Cardiac septum (tissue), 1 donor: ENCODE measurements around the gene NUP42. TPM values are rescaled to one million over a fixed set of nuclear protein-coding genes. Genes with fewer than 3 reads are reported as not detected.
"Not testable (repeated sequence)": the region's sequence is repeated elsewhere in the genome, so short reads cannot be mapped to it uniquely, and the experiment has no call there.

Source experiments
- DNase-seq: peaks from one replicate; pipeline ENCODE4 v3.0.0-alpha.2; 2020; ENCODE audit warnings: low spot score
- intact Hi-C: fragments of 100-400 bp; cut with DNase I; formaldehyde crosslinking; loops from one replicate; pipeline ENCODE4 v1.14.0; 2022
- total RNA-seq: library from RNA; stranded (reverse); fragmentation: NEBNext Ultra II Directional; extraction: Animal tissue kit (Norgen Biotek cat#: 25700); gene quantifications from one replicate; pipeline ENCODE4 v1.2.1, GENCODE V29; 2021
- donor health status: DM: no; HTN: no; CAD: no.

The NUP42 gene
- total RNA-seq, 1 donor from 2014 or later = 24.0 TPM

DNA sequence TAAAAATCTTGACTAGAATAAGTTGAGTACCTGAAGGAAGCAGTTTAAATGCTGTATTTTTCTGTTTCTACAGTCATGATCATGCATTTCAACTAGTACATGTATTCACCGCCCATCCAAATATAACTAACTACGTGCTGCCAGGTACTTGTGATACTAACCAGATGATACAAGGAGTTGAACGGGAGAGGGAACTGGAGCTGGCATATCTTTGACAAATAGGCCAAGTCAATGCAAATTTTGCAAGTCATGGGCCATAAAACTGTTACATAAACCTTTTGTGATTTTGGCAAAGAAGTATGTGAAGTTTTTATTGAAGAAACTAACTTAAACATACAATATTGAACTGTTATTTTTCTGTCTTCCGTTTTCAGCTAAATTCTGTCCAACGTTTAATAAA, 14.5 kb downstream of the NUP42 start:
- intact Hi-C loops = no loop called here
- DNase-seq = no peak

DNA sequence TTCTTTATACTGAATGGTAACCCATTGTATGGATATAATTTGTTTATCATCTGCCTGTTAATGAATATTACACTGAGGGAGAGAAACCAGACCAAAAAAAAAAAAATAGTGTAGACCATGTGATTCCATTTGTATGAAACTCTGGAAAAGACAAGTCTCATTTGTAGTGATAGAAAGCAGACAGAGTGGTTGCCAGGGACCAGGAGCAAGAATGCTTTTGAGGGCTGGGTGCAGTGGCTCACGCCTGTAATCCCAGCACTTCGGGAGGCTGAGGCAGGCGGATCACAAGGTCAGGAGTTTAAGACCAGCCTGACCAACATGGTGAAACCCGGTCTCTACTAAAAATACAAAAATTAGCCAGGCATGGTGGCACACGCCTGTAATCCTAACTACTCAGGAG, 15.9 kb downstream of the NUP42 start:
- peak; percentile 31 for DNase-seq
- intact Hi-C loops = not testable (repeated sequence)

DNA sequence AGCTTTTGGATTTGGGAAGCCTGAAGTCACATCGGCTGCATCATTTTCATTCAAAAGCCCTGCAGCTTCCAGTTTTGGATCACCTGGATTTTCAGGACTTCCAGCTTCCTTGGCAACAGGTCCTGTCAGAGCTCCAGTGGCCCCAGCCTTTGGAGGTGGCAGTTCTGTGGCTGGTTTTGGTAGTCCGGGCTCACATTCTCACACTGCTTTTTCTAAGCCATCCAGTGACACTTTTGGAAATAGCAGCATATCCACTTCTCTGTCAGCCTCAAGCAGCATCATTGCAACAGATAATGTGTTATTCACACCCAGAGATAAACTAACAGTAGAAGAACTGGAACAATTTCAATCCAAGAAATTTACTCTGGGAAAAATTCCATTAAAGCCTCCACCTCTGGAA, 18.5 kb downstream of the NUP42 start:
- intact Hi-C loops = no loop called here
- DNase-seq = no peak

DNA sequence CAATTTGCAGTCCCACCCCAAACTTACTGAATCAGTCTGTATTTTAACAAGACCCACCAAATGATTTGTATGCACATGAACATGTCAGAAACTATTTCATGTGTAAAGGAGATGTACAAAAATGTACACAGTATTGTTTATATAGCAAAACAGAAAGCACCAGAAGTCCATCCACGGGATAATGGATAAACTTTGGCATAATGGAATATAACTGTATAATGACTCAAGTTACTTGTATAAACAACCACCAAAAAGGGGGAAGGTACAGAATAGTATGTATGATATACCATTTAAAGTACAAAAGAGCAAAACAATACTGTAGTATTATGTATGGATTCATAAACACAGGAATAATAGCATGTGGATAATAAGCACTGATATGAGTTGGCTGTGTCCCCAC, 22.4 kb downstream of the NUP42 start:
- no peak for DNase-seq
- intact Hi-C loops = no loop called here

DNA sequence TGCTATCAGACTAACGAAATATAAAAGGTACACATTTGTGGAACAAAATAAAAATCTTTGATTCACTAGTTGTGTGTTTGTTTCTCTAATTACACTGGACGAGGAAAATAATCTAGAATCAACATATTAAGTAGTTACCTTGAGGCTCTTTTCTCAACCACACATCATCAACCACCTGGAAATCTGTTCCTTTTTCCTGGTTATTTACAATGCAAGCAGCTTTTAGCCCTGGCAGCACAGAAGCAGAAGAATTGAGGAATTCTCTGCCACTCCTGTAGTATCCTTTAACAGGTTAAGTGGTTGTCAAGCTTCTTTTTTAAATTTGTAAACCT, 23.7 kb downstream of the NUP42 start:
- no peak for DNase-seq
- intact Hi-C loops = no loop called here

DNA sequence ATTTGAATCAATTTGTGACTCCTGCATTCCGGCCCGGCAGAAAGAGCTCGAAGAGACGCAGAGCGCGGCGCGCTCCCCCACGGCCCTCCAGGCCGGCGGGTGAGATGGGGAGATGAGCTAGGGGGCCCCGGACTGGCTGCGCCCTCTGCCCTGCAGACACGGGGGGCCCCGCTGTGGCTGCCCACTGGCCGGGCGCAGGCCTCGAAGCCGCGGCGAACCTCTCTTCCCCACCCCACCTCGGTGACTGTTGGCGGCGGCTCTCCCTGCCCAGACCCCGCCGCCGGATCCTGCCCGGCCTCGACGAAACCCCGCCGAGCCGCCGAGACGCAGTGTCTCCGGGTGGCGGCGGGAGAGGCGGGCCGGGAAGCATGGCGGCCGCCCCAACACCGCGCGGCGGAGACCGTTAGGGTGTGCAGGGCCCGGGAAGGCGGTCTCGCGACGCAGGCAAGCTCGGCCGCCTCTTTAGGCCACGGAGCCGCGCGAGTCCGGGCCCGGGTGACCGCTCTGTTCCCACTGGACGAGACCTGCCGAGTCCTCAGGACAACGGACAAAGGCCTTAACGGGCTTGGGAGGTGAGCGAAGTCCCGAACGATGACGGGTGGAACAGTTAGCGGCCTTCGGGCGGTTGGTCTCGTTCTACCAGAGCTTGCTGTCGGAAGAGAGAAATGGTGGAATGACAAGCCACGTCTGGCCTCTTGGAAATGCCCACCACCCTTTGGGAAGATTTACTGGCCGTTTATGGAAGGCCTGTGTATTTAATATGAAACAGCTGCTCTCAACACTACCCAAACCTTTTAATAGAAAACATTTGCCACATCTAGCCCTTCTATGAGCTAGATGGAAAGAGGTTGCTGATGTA, 24.3 kb downstream of the NUP42 start:
- intact Hi-C loops = no loop called here
- DNase-seq = no peak

DNA sequence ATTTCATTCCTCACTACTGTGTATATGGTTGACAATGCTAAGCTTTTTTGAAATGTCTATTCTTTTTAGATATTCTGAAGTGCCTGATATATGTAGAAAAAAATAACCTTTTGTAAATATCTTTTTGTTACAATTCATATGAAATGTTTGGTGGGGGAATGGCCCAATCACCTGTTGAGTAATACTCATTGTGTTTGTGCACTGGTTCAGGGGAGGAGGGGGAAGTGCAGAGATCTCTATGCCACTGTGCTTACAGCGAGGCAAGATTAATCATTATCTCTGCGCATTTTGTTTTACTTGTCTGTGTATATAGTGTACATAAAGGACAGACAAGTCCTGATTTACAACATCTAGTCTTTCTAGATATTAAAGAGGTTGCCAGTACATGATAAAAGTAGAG, 25.2 kb downstream of the NUP42 start:
- intact Hi-C loops = no loop called here
- no peak for DNase-seq

DNA sequence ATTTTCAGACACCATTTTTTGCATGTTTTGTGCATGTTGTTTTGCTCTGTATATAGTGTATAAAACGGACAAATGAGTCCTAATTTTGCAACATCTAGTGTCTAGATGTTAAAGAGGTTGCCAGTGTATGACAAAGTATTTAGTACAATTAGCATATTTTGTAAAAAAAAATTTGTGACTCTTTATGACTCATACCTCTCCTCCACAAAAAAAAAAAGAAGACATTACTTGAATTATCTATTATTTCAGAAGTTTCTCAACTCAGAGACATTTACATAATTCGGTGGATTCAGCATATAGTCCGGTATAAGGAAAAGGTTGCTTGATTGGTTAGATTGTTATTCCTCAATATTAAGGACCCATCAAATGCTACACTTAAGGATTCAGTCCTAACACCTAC, 26.0 kb downstream of the NUP42 start:
- intact Hi-C loops = no loop called here
- DNase-seq = no peak

DNA sequence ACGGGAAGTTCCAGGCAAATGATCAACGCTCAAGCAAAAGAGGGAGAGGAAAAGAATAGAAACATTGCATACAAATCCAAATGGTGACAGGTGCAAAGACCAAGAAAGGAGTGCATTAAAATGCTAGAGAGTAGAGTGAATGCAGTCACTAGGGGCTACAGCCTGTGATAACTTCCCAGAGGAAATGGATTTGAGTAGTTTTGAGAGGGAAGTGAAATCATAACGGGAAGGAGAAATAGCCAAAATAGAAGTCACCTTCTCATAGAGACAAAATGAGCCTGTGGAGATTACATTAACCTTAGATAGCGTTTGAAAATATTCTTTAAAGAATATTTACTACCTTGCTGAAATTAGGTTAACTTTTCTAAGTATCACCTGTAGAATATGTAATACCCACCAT, 26.5 kb downstream of the NUP42 start:
- intact Hi-C loops = no loop called here
- DNase-seq = no peak

DNA sequence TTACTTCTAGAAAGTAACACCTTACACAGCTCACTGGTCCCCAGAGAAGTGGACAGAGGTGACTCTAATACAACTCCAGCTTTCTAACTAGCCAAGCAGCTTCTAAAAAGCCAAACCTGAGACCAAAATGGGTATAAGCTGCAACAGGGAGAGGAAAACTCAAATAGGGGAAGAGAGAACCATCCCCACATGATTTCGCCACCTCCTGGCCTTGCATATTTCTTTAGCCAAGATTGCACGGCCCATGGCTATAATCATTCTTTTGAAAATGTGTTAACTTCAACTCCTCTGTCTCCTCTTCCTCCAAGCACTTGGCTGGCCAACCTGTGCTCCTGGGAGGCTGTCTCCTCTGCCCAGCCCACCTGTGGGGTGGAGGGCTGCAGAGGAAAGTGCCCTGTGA, 28.7 kb downstream of the NUP42 start:
- DNase-seq = no peak
- intact Hi-C loops = no loop called here

DNA sequence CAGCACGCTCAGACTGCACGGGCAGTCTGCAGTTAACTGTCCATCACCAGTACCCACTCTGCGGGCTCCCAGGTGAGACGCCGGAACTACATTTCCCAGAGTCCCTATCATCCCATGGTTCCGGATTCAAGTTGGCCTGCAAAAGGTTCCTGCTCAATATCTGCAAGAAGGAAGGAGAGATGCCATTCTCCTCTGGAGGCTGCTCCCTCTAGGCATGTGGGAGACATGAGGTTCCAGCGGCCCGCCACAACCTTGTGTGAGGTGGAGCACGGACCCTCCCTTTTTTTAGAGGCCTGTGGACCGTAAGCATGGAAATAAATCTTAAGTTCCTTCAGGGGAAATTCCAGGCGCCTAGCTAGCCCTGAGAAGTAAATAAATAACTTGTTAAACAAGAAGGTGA, 29.7 kb downstream of the NUP42 start:
- intact Hi-C loops = no loop called here
- DNase-seq = no peak

DNA sequence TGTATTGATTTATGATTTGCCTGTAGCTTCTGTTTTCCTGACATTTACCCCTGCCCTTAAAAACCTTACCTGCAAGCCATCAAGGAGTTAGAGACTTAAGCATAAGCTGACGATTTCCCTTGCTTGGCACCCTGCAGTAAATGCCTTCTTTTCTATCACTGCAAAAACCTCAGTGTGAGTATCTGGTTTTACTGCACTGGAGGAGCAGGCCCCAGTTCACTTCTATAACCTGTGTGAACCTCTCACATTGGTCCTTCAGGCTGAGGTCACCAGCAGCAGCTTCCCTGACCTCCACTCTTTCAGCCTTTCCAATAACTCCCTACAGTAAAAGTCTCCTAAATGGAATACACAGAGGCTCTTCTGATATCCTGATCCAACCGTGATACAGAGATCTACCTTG, 30.5 kb downstream of the NUP42 start:
- DNase-seq = no peak
- intact Hi-C loops = no loop called here

DNA sequence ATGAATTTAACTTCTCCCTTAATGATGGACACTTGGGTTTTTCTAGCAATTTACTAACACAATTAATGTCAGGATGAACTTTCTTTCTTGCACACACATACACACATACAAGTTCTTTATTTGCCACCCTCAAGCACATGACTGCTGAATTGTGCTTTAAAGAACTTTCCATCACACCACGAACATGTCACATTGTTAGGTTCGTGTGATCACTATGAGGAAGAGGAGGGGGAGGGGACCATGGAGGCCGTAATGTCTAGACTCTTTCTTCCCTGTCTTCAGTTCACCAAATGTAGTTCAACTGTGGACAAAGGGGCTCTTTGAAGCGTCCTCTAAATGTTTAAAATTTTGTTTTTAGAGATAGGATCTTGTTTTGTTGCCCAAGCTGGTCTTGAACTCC, 31.0 kb downstream of the NUP42 start:
- intact Hi-C loops = no loop called here
- DNase-seq = no peak

DNA sequence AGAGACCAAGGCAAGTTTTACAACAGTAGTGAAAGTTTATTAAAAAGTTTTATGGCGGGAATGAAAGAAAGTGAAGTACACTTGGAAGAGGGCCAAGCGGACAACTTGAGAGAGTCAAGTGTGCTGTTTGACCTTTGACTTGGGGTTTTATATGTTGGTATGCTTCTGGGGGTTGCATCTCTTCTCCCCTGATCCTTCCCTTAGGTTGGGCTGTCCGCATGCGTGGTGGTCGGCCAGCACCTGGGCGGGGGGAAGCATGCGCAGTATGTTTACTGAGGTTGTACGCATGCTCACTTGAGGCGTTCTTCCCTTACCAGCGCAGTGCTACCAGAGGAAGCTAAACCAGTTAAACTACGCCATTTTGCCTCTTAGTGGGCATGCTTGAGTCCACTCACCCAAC, 31.9 kb downstream of the NUP42 start:
- intact Hi-C loops = no loop called here

DNA sequence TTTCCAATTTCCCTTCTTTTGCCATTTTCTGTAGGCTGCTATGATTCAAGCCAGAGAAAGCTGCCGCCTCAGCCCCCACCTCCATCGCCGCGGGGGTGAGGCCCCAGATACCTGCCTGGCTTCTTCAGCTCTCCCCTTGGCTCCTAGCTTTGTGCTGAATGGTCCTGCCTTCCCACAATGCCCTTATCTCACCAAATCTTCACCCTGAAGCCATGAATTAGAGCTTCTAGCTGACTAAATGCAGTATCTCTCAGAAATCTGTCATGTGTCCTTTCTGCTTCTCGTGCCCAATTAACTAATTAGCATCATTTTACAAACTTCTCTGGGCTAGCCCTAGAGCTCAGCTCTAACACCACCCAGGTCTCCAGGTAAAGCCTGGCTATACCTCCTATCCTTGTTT, 32.6 kb downstream of the NUP42 start:
- DNase-seq = no peak
- intact Hi-C loops = no loop called here

More for the DNA sequence above, 31.9 kb downstream of the NUP42 start:
- DNase-seq = no peak

DNA sequence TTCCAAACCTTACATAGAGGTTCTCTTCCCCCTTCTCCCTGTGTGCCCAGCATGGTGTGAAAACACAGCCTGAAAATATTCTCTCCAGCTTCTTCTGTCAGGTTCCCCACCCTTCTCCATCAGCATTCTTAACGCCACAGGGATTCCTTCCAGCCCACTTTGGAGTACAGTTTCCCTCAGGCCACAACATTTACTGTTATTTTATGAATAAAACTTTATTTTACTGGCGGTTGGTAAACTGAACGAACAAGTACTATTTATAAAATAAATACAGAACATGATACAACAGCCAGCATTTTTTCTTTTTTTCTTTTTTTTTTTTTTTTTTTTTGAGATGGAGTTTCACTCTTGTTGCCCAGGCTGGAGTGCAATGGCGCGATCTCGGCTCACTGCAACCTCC, 33.1 kb downstream of the NUP42 start:
- intact Hi-C loops = no loop called here

DNA sequence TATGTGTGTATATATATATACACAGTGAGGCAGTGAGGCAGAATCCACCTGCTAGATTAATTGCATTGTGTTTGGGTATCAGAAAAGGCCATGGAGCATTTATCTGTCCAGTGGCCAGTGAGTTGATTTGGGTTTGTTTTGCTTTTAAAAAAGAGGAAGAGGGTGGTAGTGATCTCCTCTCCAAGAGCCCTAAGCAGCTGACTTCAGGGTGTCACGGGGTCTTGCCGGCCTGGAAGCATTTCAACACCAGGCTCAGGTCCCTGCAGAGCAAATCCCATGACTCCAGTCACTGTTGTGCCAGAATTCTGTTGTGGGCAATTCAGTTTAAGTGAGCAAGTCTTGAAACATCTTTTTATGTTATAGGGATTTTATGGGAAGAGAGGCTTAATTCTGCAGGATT, 34.2 kb downstream of the NUP42 start:
- no peak for DNase-seq
- intact Hi-C loops = no loop called here

More for the DNA sequence above, 33.1 kb downstream of the NUP42 start:
- no peak for DNase-seq

DNA sequence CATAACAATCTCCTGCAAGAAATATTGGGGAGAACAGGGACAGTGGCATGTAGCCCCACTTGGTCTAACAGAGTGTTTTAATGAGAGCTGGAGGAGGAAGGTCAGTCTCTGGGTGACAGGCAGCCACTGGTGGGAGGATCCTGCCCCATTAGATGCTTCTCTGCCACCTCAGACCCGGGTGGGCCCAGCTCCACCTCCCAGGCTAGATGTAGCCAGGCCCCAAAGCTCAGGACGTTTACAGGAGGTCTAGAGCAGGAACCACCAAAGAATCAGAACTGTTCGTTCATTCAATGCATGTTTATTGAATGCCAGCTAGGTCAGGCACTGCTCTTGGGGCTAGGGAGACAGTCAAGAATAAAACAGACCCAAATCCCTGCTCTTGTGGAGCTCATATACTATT, 36.3 kb downstream of the NUP42 start:
- intact Hi-C loops = no loop called here
- DNase-seq = no peak

DNA sequence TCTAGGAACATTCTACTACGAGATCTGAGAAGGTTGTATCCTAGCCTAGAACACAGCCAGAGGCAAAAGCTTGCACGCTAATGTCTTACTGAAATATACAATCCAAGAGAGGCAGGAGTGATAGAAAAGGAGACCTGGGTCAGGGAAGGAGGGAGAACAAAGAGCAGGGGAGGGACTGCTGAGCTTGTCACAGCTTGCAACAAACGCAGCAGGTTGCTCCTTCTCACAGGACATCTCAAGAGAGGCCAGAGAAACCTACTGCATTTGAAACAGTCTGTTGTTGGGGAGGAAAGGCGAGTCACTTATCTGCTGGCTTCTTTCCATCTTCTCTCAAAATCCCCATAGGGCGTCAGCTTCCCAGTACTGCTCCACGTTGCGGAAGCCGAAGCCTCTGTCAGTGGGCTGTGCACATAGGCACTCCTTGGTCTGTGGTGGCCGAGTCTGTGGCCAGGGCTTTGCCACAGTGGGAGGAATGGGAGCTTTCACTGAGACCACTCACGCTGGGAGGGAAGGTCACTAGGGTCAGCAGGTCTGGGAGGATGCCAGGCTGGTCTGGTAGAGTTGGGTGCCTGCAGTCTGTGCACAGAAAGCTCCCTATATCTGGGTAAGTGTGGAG, 39.0 kb downstream of the NUP42 start:
- DNase-seq = no peak
- intact Hi-C loops = no loop called here

DNA sequence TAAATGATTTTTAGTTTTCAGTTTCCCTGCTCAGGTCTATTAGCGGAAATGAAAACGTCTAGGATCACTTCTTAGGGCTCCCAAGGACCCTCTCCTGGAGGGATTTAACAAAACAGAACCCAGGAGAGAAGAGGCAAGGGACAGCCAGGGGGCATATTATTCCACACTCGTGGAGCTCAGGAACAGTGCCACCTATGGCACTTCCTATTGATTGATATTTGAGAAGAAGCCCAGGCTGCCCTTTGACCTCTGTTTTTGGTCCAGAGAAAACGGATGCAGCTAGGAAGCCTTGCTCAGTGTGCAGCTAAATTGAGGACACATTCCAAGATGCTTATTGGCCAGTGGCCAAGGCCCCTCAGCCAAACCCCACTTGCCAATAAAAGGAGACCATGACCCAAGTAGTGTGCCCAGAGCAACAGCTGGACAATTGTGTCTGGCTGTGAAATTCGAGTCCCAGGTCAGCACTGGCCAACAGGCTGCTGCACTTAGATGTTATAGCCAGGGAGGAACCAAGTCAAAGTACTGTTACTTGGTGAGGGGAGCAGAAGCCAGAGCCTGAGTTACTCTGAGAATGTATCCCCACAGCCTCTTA, 40.7 kb downstream of the NUP42 start:
- DNase-seq = no peak
- intact Hi-C loops = no loop called here

DNA sequence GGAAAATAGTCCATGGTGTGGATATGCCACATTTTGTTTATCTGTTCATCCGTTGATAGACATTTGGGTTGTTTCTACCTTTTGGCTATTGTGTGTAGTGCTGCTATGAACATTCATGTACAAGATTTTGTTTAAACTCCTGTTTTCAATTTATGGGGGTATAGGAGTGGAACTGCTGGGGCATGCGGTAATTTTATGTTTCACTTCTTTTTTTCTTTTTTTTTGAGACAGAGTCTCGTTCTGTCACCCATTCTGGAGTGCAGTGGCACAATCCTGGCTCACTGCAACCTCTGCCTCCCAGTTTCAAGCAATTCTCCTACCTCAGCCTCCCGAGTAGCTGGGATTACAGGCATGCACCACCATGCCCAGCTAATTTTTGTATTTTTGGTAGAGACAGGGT, 42.5 kb downstream of the NUP42 start:
- intact Hi-C loops, DNase-seq: not testable (repeated sequence)
